GM23248 (cell line): ENCODE data around the gene KIFAP3. TPM values are rescaled to one million over a fixed set of nuclear protein-coding genes. Genes with fewer than 3 reads are reported as not detected.
A peak's percentile ranks its signal among the peaks of the same experiment; 100 is the strongest.

Experiments
- DNase-seq: peaks from one replicate; pipeline ENCODE4 v3.0.0-alpha.2; 2015
- H2AFZ ChIP-seq: fragments of 200-600 bp; sonication (generic); 2 replicates; pipeline ENCODE4 v1.6.1; 2016; ENCODE audit warnings: antibody characterized with exemption
- H3F3A ChIP-seq: fragments of 200-600 bp; sonication (generic); 2 replicates; pipeline ENCODE4 v1.6.1; 2016; ENCODE audit warnings: mild to moderate bottlenecking, antibody characterized with exemption, mixed run types; ENCODE audit not compliant: insufficient read depth
- H3K27ac ChIP-seq: fragments of 200-600 bp; sonication (generic); 2 replicates; pipeline ENCODE4 v1.5.1; 2016; ENCODE audit warnings: mild to moderate bottlenecking
- H3K27me3 ChIP-seq: fragments of 200-600 bp; sonication (generic); replicated peaks from 2 replicates; pipeline ENCODE4 v1.6.1; 2016; ENCODE audit warnings: mild to moderate bottlenecking; ENCODE audit not compliant: insufficient read depth
- H3K36me3 ChIP-seq: fragments of 200-600 bp; sonication (generic); 2 replicates; pipeline ENCODE4 v1.6.1; 2016; ENCODE audit warnings: low read depth, mild to moderate bottlenecking
- H3K4me1 ChIP-seq: fragments of 200-600 bp; sonication (generic); 2 replicates; pipeline ENCODE4 v1.6.1; 2016; ENCODE audit warnings: mild to moderate bottlenecking; ENCODE audit not compliant: insufficient read depth
- H3K4me2 ChIP-seq: fragments of 200-600 bp; sonication (generic); one replicate; pipeline ENCODE4 v1.6.1; 2016; ENCODE audit warnings: mild to moderate bottlenecking; ENCODE audit not compliant: unreplicated experiment
- H3K4me3 ChIP-seq: fragments of 200-600 bp; sonication (generic); 2 replicates; pipeline ENCODE4 v1.5.1; 2016; ENCODE audit warnings: mild to moderate bottlenecking
- H3K79me2 ChIP-seq: fragments of 200-600 bp; sonication (generic); 2 replicates; pipeline ENCODE4 v1.6.1; 2016; ENCODE audit warnings: mild to moderate bottlenecking; ENCODE audit not compliant: insufficient read depth
- H3K9ac ChIP-seq: fragments of 200-600 bp; sonication (generic); 2 replicates; pipeline ENCODE4 v1.6.1; 2016; ENCODE audit warnings: mild to moderate bottlenecking
- H3K9me2 ChIP-seq: fragments of 200-600 bp; sonication (generic); 2 replicates; pipeline ENCODE4 v1.6.1; 2016; ENCODE audit warnings: mixed run types, mild to moderate bottlenecking, moderate library complexity; ENCODE audit not compliant: insufficient read depth
- H3K9me3 ChIP-seq: fragments of 200-600 bp; sonication (generic); one replicate; pipeline ENCODE4 v1.6.1; 2017; ENCODE audit warnings: low read depth
- H4K20me1 ChIP-seq: fragments of 200-600 bp; sonication (generic); 2 replicates; pipeline ENCODE4 v1.6.0; 2016; ENCODE audit not compliant: insufficient read depth
- EZH2 ChIP-seq: fragments of 200-600 bp; sonication (generic); IDR thresholded peaks from 2 replicates; pipeline ENCODE4 v1.6.1; 2018; ENCODE audit warnings: antibody characterized with exemption, mild to moderate bottlenecking; ENCODE audit not compliant: insufficient read depth, poor library complexity, severe bottlenecking
- EZH2phosphoT487 ChIP-seq: fragments of 200-600 bp; sonication (generic); IDR thresholded peaks from 2 replicates; pipeline ENCODE4 v1.6.1; 2018; ENCODE audit warnings: antibody characterized with exemption, moderate library complexity, mild to moderate bottlenecking, low read depth; ENCODE audit not compliant: insufficient read depth
- WGBS, 2 experiments: methylation state at CpG; one replicate each; pipeline ENCODE4 v1.1.6; 2015 to 2017; ENCODE audit warnings: low lambda C conversion rate in 2 of 2, low coverage in 1 of 2; ENCODE audit errors: missing lambda C conversion rate in 2 of 2; 5-methylcytosine and 5-hydroxymethylcytosine counted together
- in situ Hi-C: fragments of 300-500 bp; cut with MboI; formaldehyde crosslinking; loops from 2 replicates; pipeline ENCODE4 v1.15.0; 2020
- polyA plus RNA-seq: library from polyadenylated mRNA; unstranded; fragments of >200 nt; fragmentation: Nextera tagmentation; extraction: Ambion mirVana; gene quantifications from 2 replicates; pipeline ENCODE4 v1.2.1, GENCODE V29; 2016
- total RNA-seq: library from RNA; depleted of rRNA; stranded (reverse); fragments of >200 nt; shearing (Covaris generic); gene quantifications from 2 replicates; pipeline ENCODE4 v1.2.3, GENCODE V29; 2014

Gene KIFAP3
- total and polyA plus RNA-seq, 2 experiments from 2014 or later, result 23.1 to 30.7 TPM

DNA sequence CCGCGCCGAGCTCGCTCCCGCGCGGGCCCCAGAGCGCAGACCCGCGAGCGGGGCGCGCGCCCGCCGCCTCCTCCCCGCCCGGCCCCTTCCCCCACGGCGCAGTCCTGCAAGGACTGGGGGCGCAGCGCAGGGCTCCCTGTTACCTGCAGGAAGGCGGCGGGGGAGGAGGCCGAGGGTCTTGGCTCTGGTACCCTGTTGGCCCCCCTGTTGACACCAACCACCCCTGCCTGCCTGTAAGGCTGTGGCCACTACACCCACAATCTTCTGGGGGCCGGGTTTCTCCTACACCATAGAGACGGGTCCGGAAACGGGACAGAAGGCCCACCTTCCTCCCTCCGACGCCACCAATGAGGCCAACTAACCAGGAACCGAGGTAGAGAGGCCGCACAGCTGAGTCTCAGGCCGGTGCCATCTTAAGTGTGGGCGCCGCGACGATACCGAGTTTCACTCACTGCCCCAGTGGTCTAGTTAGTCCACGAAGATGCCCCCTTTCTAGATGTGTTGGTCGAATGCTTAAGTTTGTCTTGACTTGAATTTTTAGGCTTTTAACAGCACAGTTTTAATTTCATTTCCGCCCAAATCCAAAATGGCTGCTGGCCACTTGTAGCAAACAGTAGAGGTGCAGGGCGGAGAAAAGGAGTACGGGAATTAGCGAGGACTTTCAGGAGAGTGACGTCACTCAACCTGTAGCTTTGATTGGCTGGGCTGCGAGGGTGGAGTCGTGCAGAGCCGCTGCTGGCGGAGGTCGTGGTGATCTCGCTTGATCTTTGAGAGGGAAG lies 180.7 kb downstream of the KIFAP3 start, which contains the start of gene SCYL3:
TSS of gene SCYL3 (minus strand) at position 252 of the 779 bp plus-strand sequence. CDS start 5,056 bp downstream, outside the sequence.
- Histone ChIP-seq H4K20me1 (no peaks in the 10 kb centered on the region), H3K27me3 (no peaks in the 10 kb centered on the region), H2AFZ (peak within 1 kb of the TSS; percentile 92), H3F3A (no peaks in the 10 kb centered on the region), H3K79me2 (peaks cover 45% of the 10 kb centered on the region), H3K4me1 (peaks cover 11% of the 10 kb centered on the region), H3K9ac (peak within 1 kb of the TSS; percentile 96), H3K36me3 (no peaks in the 10 kb centered on the region), H3K4me2 (peak within 1 kb of the TSS; percentile 89), H3K27ac (peak within 1 kb of the TSS; percentile 96), H3K9me2 (no peaks in the 10 kb centered on the region), H3K9me3 (no peaks in the 10 kb centered on the region), H3K4me3 (peak within 1 kb of the TSS; percentile 98)
- WGBS, 2 experiments, result 0 to 1% methylated on average over 34 to 46 of the region's 52 CpGs
- peak; percentile 99 for DNase-seq
- in situ Hi-C loops, result no loop called here
- no peak for TF ChIP-seq EZH2
- TF ChIP-seq EZH2phosphoT487, result no peak

- Histone ChIP-seq H3K27ac (peak overlapping the region; percentile 96), H3K4me1 (peaks cover 11% of the 10 kb centered on the region), H3K4me2 (peak overlapping the region; percentile 89), H3F3A (no peaks in the 10 kb centered on the region), H3K9me3 (no peaks in the 10 kb centered on the region), H3K9me2 (no peaks in the 10 kb centered on the region), H4K20me1 (no peaks in the 10 kb centered on the region), H3K9ac (peak overlapping the region; percentile 96), H3K27me3 (no peaks in the 10 kb centered on the region), H2AFZ (peak overlapping the region; percentile 92), H3K79me2 (peaks cover 51% of the 10 kb centered on the region), H3K36me3 (no peaks in the 10 kb centered on the region; the same call in 1 of the 2 replicates), H3K4me3 (peak overlapping the region; percentile 98)
- TF ChIP-seq EZH2phosphoT487 (no peak), EZH2 (no peak)
- WGBS, 2 experiments, result 1 to 4% methylated on average over 36 to 51 of the region's 51 CpGs
- in situ Hi-C loops, result no loop called here
- DNase-seq, result peak; percentile 61
Measured at GRCh38 chr1:169892927-169893644, 181.4 kb downstream of the KIFAP3 start.

DNA sequence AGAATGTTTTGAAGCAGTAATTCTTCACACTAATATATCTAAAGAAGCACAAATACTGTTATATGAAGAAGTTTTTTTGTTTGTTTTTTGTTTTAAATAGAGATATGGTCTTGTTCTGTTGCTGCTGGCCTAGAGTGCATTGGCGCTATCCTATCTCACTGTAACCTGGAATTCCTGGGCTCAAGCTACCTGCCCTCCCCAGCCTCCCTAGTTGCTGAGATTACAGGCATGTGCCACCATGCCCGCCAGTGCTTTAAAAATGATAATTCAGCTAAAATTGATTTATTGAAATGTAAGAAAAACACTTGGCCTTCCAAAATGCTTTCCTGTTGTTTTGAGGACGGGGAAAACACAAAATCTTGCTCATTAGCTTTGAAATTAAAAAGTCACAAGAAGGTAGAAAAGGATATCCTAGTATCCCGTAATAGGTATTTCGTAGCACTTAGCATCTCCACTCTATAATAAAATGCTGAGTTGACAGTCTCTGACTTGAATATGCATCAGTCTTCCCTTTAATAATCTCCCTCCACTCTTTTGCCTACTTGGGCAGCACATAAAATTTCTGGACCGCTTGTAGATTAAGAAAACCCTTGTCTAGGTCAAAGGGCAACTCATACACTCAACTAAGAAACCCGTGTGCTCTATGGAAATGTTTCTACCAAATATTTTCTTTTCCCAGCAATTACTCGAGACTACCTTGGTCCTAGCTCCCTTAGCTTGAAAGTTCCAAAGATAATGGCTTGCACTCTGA lies 182.1 kb downstream of the KIFAP3 start:
- TF ChIP-seq EZH2 (no peak), EZH2phosphoT487 (no peak)
- H3K36me3 ChIP-seq, result no peaks in the 10 kb centered on the region; the same call in 1 of the 2 replicates
- no peaks in the 10 kb centered on the region for H3K27me3 ChIP-seq

DNA sequence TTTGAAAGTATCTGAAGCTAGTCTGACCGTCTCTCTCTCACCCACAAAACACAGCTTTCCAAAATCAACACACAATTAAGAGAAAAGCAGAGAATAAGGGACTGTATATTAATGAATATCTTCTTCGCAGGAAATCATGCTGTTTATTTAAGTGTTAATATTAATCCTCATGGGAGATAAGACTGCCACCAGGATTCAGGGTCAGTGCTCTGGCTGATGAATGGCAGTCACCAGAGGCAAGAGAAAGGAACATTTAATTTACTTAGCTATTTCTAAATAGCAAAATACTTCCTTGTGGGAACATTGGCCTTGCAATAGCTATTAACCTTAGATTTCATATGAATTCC lies 183.0 kb downstream of the KIFAP3 start:
- H3F3A ChIP-seq, result no peaks in the 10 kb centered on the region
- no peak for TF ChIP-seq EZH2phosphoT487
- H3K4me1 ChIP-seq, result peaks cover 21% of the 10 kb centered on the region
- no peak overlapping the region for H3K27ac ChIP-seq
- H3K27me3 ChIP-seq, result no peaks in the 10 kb centered on the region
- H2AFZ ChIP-seq, result no peak overlapping the region
- H3K4me3 ChIP-seq, result no peak overlapping the region
- DNase-seq, result no peak
- 96 to 98% methylated on average over 2 of the region's 2 CpGs for WGBS, 2 experiments
- peaks cover 6% of the 10 kb centered on the region for H3K36me3 ChIP-seq
- no peaks in the 10 kb centered on the region for H4K20me1 ChIP-seq
- no peak overlapping the region for H3K9ac ChIP-seq
- in situ Hi-C loops, result no loop called here
- H3K9me2 ChIP-seq, result no peaks in the 10 kb centered on the region
- H3K9me3 ChIP-seq, result no peaks in the 10 kb centered on the region
- peaks cover 63% of the 10 kb centered on the region for H3K79me2 ChIP-seq
- H3K4me2 ChIP-seq, result no peak overlapping the region

More for the DNA sequence above, 182.1 kb downstream of the KIFAP3 start:
- no peaks in the 10 kb centered on the region for H3K9me3 ChIP-seq
- peak overlapping the region; percentile 89 for H3K4me2 ChIP-seq
- H3K4me1 ChIP-seq, result peaks cover 14% of the 10 kb centered on the region
- no peaks in the 10 kb centered on the region for H4K20me1 ChIP-seq
- no peak for DNase-seq
- H2AFZ ChIP-seq, result peak overlapping the region; percentile 92
- peaks cover 55% of the 10 kb centered on the region for H3K79me2 ChIP-seq
- peak overlapping the region; percentile 96 for H3K9ac ChIP-seq
- peak overlapping the region; percentile 98 for H3K4me3 ChIP-seq
- WGBS, 2 experiments, result 61 to 64% methylated on average over 8 of the region's 8 CpGs
- no peaks in the 10 kb centered on the region for H3K9me2 ChIP-seq
- in situ Hi-C loops, result no loop called here
- H3F3A ChIP-seq, result no peaks in the 10 kb centered on the region
- peak overlapping the region; percentile 96 for H3K27ac ChIP-seq
